SK-N-SH treated with all-trans-retinoic acid at 6 μM for 48 hours (cell line): ENCODE data around the gene TMEM14C.

Experiments
- ATAC-seq: fragments of 200-7000 bp; cut with Tn5 transposase; 3 replicates; pipeline ENCODE4 v1.9.1; 2020; ENCODE audit warnings: mild to moderate bottlenecking, moderate library complexity
- ARNTL ChIP-seq: fragments of 450-650 bp; formaldehyde crosslinking; IDR thresholded peaks from 2 replicates; pipeline ENCODE4 v1.5.0; 2020; ENCODE audit warnings: low read depth, mild to moderate bottlenecking, moderate library complexity, borderline replicate concordance
- BACH2 ChIP-seq: fragments of 250-450 bp; sonication (Bioruptor Pico); IDR thresholded peaks from 2 replicates; pipeline ENCODE4 v1.9.0; 2021; ENCODE audit warnings: mild to moderate bottlenecking, borderline replicate concordance
- CREB5 ChIP-seq: fragments of 250-450 bp; sonication (Bioruptor Pico); IDR thresholded peaks from 2 replicates; pipeline ENCODE4 v1.5.1; 2020; ENCODE audit warnings: low read depth, mild to moderate bottlenecking, moderate library complexity
- GLIS3 ChIP-seq: fragments of 250-450 bp; sonication (Bioruptor Pico); IDR thresholded peaks from 2 replicates; pipeline ENCODE4 v1.5.0; 2020; ENCODE audit warnings: mild to moderate bottlenecking, moderate library complexity
- ISL1 ChIP-seq: fragments of 250-450 bp; sonication (Bioruptor Pico); IDR thresholded peaks from 2 replicates; pipeline ENCODE4 v2.1.2; 2022; ENCODE audit warnings: mild to moderate bottlenecking, moderate library complexity
- PATZ1 ChIP-seq: fragments of 250-450 bp; sonication (Bioruptor Pico); IDR thresholded peaks from 2 replicates; pipeline ENCODE4 v1.8.0; 2020; ENCODE audit warnings: mild to moderate bottlenecking, moderate library complexity, borderline replicate concordance
- POU6F1 ChIP-seq: fragments of 250-450 bp; sonication (Bioruptor Pico); IDR thresholded peaks from 2 replicates; pipeline ENCODE4 v1.8.0; 2021; ENCODE audit warnings: low read depth, mild to moderate bottlenecking, moderate library complexity, borderline replicate concordance
- PPARA ChIP-seq: fragments of 250-450 bp; sonication (Bioruptor Pico); IDR thresholded peaks from 2 replicates; pipeline ENCODE4 v1.5.0; 2020; ENCODE audit warnings: mild to moderate bottlenecking, borderline replicate concordance
- RARB ChIP-seq: fragments of 250-450 bp; sonication (Bioruptor Pico); IDR thresholded peaks from 2 replicates; pipeline ENCODE4 v1.8.0; 2021; ENCODE audit warnings: mild to moderate bottlenecking, moderate library complexity
- SNAI2 ChIP-seq: fragments of 250-450 bp; sonication (Bioruptor Pico); IDR thresholded peaks from 2 replicates; pipeline ENCODE4 v1.5.0; 2020; ENCODE audit warnings: mild to moderate bottlenecking, moderate library complexity
- TOX ChIP-seq: fragments of 250-450 bp; sonication (Bioruptor Pico); IDR thresholded peaks from 2 replicates; pipeline ENCODE4 v1.8.0; 2021; ENCODE audit warnings: mild to moderate bottlenecking, moderate library complexity, borderline replicate concordance
- TSHZ2 ChIP-seq: fragments of 250-450 bp; sonication (Bioruptor Pico); IDR thresholded peaks from 2 replicates; pipeline ENCODE4 v1.5.0; 2020; ENCODE audit warnings: mild to moderate bottlenecking, moderate library complexity
- ZFP3 ChIP-seq: fragments of 250-450 bp; sonication (Bioruptor Pico); IDR thresholded peaks from 2 replicates; pipeline ENCODE4 v1.5.0; 2020; ENCODE audit warnings: mild to moderate bottlenecking, moderate library complexity
- ZFP30 ChIP-seq: fragments of 450-650 bp; formaldehyde crosslinking; IDR thresholded peaks from 2 replicates; pipeline ENCODE4 v1.5.0; 2022; ENCODE audit warnings: mild to moderate bottlenecking, moderate library complexity
- ZNF70 ChIP-seq: fragments of 450-650 bp; formaldehyde crosslinking; IDR thresholded peaks from 2 replicates; pipeline ENCODE4 v1.5.0; 2020; ENCODE audit warnings: mild to moderate bottlenecking, moderate library complexity

Gene TMEM14C

GRCh38 chr6:10759312-10759839 lies 36.5 kb downstream of the TMEM14C start:
- TF ChIP-seq SNAI2 (CRISPR knock-in tag) (no peak), TSHZ2 (CRISPR knock-in tag) (no peak), ZNF70 (no peak), ISL1 (CRISPR knock-in tag) (peak; percentile 10; the same call in 1 of the 2 replicates), ZFP3 (CRISPR knock-in tag) (no peak), PPARA (CRISPR knock-in tag) (no peak), TOX (CRISPR knock-in tag) (no peak)
- peak; percentile 86 for ATAC-seq

- ATAC-seq, result peak; percentile 70
- TF ChIP-seq PATZ1 (CRISPR knock-in tag) (no peak), TOX (CRISPR knock-in tag) (no peak), BACH2 (CRISPR knock-in tag) (no peak), ISL1 (CRISPR knock-in tag) (no peak), CREB5 (CRISPR knock-in tag) (no peak), TSHZ2 (CRISPR knock-in tag) (no peak), PPARA (CRISPR knock-in tag) (no peak), ARNTL (CRISPR knock-in tag) (no peak), ZNF70 (no peak)
Measured at GRCh38 chr6:10759884-10760329, 37.0 kb downstream of the TMEM14C start.

- ATAC-seq, result no peak
Measured at GRCh38 chr6:10763006-10763405, 40.1 kb downstream of the TMEM14C start.

GRCh38 chr6:10769419-10769818 lies 46.5 kb downstream of the TMEM14C start:
- no peak for ATAC-seq

More at GRCh38 chr6:10763006-10763405, 40.1 kb downstream of the TMEM14C start:
- TF ChIP-seq ARNTL (CRISPR knock-in tag), result no peak
- no peak for TF ChIP-seq RARB (CRISPR knock-in tag)
- no peak for TF ChIP-seq GLIS3 (CRISPR knock-in tag)
- TF ChIP-seq, all 23 proteins: peak for 0

More at GRCh38 chr6:10769419-10769818, 46.5 kb downstream of the TMEM14C start:
- TF ChIP-seq ZFP30 (CRISPR knock-in tag) (no peak), ARNTL (CRISPR knock-in tag) (no peak), SNAI2 (CRISPR knock-in tag) (no peak), ZFP3 (CRISPR knock-in tag) (no peak), POU6F1 (CRISPR knock-in tag) (no peak), ZNF70 (no peak)
- TF ChIP-seq, all 23 proteins: peak for 0
